KOPT-K1 (cell line): Measurements from ENCODE around the gene WNT5B.

Experiments used
- H3K27ac ChIP-seq: fragments of 200-600 bp; sonication (generic); 2 replicates; pipeline ENCODE4 v1.5.1; 2016; ENCODE audit warnings: antibody characterized with exemption, mild to moderate bottlenecking, low read depth, low read length; ENCODE audit not compliant: poor library complexity, severe bottlenecking
- H3K36me3 ChIP-seq: fragments of 200-600 bp; sonication (generic); 2 replicates; pipeline ENCODE4 v1.5.1; 2017; ENCODE audit warnings: antibody characterized with exemption, mild to moderate bottlenecking, low read length, moderate library complexity; ENCODE audit not compliant: insufficient read depth
- H3K9me3 ChIP-seq: fragments of 200-600 bp; sonication (generic); 2 replicates; pipeline ENCODE4 v1.5.1; 2017; ENCODE audit warnings: antibody characterized with exemption, low read length, mild to moderate bottlenecking; ENCODE audit not compliant: insufficient read depth, poor library complexity, severe bottlenecking

Gene WNT5B

DNA sequence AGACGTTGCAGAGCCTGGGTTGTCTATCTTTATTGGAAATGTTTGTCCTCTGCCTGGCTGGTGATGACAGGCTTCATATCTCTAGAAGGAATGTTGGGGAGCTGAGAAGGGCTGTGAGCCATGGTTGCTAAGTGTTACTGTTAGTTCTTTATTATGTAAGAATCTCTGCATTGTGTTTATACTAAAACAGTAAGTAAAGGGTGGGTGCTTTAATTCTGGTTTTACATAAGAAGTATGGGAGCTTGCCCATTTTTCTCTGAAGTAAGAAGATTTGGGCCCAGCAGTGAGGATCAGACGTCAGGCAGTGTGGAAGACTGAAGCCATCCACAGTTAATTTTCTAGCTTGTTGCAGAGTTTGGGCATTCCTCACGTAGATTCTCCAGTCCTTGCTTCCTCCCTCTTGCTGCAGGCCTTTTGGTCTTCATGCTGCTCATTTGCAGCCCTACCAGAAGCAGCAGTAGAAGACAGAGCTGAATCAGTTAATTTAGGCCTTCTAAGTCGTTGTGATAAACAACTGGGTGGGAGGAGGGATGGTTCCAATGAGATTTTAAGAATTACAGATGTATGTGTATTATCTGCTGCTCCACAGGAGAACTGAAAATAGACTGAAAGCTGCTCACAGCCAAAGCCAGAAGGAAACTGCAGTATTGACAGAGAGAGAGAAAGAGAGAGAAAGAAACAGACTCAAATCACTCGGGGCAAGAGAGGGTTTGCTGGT lies 21.4 kb downstream of the WNT5B start:
- no peaks in the 10 kb centered on the region for H3K36me3 ChIP-seq
- H3K9me3 ChIP-seq = no peaks in the 10 kb centered on the region
- no peak overlapping the region for H3K27ac ChIP-seq

DNA sequence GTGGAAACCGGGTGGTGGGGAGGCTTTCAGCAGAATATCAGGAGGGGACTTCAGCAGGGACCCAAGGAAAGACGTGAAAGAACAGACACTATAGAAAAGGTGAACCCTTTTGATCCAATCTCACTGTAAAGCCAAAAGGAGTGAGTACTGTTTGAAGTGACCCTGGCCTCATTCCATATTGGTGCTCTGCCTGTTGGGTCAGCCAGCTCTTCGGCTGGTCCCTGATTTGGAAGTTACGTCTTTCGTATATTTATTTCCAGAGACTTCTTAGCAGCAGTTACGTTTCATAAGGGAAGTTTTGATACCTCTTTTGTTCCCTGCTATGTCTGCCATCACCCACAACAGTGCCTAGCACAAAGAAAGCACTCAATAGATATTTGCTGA lies 21.9 kb downstream of the WNT5B start:
- no peaks in the 10 kb centered on the region for H3K36me3 ChIP-seq
- no peaks in the 10 kb centered on the region for H3K9me3 ChIP-seq
- H3K27ac ChIP-seq = no peak overlapping the region

DNA sequence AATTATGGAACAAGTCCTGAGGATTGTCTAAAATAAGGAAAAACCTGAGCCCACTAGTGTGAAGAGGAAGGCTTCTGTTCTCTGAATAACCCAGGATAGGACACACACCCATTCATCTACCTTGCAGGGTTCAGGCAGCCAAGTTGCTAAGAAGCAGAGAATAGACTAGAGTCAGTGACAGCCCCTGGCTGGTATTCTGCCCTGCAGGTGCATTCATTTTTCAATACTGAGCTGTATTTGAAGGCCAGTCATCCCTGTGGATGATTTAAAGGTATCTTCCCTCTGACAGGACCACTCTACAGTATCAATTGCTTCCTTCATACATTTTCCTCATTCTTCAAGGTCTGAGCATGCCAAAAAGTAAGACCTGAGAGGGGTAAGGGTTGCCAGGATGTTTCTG lies 22.9 kb downstream of the WNT5B start:
- Histone ChIP-seq H3K27ac (no peak overlapping the region), H3K36me3 (no peaks in the 10 kb centered on the region), H3K9me3 (no peaks in the 10 kb centered on the region)

DNA sequence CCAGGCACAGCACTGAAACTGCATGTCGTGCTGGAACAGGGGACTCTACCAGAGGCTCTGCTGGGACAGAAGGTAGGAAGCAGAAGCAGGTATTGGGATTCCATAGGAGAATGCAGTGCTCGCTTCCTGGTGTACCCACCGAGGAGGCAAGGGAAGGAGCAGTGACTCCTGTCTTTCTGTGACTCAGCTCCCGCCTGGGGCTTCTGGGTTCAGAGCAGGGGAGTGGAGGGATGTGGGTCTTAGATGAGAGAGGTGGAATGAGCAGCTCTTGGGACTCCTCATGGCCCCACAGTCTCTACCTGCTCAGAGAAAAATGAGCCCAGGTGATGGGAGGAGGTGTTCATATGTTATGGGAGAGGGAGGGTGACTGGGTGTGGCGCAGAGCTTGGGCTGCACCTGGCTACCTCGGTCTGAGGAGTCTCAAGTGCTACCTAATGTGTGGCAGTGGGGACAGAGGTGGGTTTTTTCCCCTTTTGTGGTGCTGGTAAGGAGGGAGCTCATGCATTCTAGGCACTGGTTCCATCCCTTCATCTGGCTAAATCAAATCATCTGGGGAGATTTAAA lies 26.3 kb downstream of the WNT5B start:
- Histone ChIP-seq H3K9me3 (no peaks in the 10 kb centered on the region), H3K36me3 (no peaks in the 10 kb centered on the region), H3K27ac (no peak overlapping the region)

DNA sequence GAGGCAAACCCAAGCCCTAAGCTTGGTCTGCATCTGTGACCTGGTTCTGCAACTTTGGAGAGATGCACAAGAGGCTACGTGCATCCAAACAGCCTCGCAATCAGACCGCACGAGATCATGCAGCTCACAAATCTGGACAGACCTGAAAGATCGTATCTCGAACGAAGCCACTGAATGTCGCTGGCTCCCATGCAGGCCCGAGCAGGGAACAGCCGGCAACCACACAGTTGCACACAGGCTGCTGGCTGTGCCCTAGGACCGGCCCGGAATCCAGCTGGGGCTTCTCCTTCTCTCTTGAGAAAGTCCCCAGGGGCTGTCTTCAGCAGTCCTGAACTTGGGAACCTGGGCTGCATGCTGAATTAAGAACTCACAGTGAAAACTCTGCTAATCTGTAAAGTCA lies 27.9 kb downstream of the WNT5B start:
- Histone ChIP-seq H3K9me3 (no peaks in the 10 kb centered on the region), H3K27ac (no peak overlapping the region), H3K36me3 (no peaks in the 10 kb centered on the region)

DNA sequence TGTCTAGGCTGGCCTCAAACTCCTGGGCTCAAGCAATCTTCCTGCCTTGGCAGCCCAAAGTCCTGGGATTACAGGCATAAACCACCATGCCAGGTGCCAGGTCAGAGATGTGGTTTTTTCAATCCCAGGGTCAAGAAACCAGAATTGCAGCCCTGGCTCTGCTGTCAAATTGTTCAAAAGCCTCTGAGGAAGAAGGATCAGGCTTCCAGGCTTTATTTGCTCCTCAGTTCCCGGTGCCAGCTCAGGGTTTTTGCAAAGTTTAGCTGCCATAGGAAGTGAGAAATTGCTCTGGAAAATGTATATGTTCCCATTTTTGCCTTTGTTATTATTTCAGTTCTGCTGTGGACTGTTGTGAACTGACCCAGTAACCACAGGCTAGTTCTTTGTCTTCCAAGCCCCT lies 28.7 kb downstream of the WNT5B start:
- Histone ChIP-seq H3K9me3 (no peaks in the 10 kb centered on the region), H3K36me3 (no peaks in the 10 kb centered on the region), H3K27ac (no peak overlapping the region)

DNA sequence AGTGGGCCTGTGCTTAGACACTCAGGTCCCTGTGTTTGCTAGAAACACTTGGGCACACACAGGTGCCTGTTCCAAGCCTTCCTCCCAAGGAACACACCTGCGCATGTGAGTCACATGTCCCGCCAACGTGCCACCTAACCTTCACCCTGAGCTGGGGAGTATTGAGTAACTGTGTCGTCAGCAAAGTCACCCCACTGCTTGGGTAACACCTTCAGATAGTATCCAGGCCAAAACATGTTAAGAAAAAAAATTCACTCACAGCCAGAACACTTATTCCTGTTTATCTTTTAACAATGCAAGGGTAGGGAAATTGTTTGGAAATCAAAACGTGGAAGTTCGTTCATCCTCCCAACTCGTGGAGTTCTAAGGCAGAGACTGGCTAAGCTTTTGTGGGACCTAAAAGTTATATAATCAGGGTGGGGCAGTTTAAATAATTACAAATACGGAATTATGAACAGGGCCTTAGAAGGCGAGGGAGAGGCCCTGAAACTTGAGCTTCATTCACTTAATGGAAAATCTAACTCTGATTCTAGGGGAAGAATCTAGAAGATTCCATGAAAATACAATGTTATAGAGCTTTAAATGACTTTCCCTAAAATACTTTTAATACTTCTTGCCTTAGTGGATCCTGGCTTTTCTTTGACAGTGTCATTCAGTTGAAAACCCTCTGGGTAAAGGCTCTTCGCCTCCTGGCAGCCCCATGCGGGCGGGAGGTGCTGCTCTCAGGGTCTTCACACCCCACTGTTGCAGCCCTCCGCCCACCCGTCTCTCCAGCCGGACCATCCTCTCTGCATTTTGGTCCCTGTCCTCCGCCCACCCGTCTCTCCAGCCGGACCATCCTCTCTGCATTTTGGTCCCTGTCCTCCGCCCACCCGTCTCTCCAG lies 31.5 kb downstream of the WNT5B start:
- Histone ChIP-seq H3K9me3 (no peaks in the 10 kb centered on the region), H3K36me3 (no peaks in the 10 kb centered on the region), H3K27ac (no peak overlapping the region)

DNA sequence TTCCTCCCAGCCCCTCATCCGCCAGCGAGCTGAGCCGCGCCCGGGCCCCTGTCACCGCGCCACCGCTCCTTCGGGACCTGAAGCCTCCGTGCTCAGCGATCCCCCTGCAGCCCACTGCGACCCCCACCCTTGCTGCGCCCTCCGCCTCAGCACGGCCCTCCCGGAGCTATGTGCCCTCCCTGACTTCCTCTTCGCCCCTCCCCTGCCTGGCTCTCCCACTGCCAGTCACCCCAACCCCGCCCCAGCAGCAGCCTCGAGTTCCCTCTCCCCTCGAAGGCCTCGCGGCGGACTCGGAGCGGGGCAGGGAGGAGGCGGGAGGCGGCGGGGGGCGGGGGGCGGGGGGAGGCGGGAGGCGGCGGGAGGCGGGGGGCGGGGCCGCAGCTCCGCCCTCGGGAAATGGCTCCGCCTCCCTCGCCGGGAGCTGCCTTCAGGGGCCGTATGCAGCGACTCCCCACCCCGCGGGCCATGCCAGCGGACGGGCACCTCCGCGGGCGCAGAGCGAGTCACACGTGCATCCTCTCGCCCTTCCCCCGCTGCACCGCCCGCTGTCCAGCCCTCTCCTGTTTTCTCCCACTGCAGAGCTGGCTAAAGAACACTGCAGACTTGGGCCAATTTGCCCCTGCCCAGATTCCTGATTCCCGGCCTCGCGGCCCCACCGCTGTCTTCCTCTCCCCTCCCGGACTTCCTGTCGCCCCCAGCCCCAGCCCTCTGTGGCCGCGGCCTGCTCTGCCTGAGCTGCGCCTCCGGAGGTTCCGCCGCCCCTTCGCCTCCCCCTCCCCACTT lies 32.7 kb downstream of the WNT5B start:
- Histone ChIP-seq H3K9me3 (no peaks in the 10 kb centered on the region), H3K27ac (peak overlapping the region; percentile 69), H3K36me3 (no peaks in the 10 kb centered on the region)

DNA sequence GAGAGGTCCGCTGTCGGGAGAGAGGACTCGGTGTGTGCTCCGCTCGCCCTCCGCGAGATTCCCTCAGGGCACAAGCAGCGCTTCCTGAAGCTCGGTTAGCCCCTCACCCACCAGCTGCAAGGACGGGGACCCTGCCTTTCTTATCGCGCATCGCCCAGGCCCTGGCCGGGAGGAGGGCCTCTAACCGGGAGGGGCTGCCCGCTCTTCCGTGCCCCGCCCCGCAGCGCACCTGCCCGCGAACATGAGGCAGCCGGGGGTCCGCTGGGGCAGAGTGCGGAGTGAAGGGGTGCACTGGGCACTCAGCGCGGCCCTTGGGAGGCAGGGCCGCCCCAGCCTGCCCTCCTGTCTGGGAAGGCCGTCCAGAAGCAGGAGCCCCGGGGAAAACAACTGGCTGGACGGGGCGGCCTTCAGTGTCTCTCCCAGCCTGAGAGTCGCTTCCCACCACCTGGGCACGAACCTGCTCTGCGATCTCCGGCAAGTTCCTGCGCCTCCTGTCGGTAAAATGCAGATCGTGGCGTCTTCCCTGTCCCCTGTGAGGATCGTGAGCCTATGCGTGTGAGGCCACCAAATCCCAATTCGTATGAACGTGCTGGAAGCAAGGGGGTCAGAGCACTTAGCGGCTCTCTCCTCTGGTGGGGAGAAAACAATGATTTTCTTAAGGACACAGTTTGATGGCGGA lies 33.9 kb downstream of the WNT5B start:
- no peak overlapping the region for H3K27ac ChIP-seq
- no peaks in the 10 kb centered on the region for H3K36me3 ChIP-seq
- no peaks in the 10 kb centered on the region for H3K9me3 ChIP-seq

DNA sequence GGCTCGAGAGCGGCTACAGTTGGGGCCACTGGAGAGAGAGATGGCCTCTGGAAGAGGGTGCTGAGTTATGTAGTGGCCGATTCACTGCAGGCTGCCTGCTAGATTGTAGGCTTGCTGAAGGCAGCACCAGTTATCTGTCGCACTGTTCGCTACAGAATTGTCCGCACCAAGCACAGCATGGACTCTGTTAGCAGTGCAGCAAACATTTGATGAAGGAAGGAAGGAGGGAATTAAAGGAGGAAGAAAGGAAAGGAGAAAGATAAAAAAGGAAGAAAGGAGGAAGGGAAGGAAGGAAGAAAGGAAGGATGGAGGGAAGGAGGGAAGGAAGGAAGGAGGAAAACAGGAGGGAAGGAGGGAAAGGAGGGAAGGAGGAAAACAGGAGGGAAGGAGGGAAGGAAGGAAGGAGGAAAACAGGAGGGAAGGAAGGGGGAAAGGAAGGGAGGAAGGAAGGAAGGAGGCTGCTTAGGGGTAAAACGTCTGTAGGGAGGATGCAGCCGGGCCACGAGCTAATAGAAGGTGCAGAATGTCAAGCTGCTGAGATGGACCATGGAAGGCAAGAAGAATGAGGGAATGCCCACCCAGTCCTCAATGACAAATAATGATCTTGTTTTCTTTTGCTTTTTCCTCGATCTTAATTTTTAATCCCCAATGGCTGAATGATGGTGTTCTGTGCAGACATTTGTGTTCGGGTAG lies 34.6 kb downstream of the WNT5B start:
- Histone ChIP-seq H3K27ac (no peak overlapping the region), H3K36me3 (no peaks in the 10 kb centered on the region), H3K9me3 (no peaks in the 10 kb centered on the region)

DNA sequence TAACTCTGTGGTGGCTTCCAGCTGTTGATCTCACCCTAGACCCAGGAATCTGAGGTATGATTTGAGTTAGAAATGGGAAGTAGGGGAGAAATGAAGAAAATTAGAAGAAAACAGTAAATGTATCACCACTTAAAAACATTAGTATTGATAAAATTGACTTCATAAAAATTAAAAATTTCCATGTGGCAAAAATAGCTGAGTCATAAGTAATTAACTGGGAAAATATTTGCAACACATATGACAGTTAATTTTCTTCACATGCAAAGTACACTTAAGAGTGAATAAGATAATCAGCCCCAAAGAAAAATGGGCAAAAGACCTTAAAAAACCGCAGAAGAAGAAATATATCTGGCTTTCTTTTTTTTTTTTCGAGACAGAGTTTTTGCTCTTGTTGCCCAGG lies 36.3 kb downstream of the WNT5B start:
- no peak overlapping the region for H3K27ac ChIP-seq
- no peaks in the 10 kb centered on the region for H3K9me3 ChIP-seq
- H3K36me3 ChIP-seq = no peaks in the 10 kb centered on the region

DNA sequence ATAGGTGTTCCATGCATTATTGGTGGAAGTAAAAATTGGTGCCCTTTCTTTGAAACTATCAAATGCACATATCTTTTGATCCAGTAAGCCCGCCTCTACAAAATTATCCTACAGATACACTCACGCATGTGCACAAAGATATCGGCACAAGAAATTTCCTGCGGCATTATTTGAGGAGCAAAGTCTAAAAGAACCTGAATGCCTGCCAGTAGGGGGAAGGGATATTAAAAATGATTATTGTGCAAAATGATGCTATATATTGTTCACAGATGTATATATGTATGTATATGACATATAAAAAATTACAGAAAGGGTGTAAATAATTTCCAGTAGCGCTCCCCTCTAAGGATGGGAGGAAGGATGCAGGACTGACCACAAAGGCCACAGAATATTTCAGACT lies 37.2 kb downstream of the WNT5B start:
- no peaks in the 10 kb centered on the region for H3K9me3 ChIP-seq
- H3K36me3 ChIP-seq = no peaks in the 10 kb centered on the region
- peak overlapping the region; percentile 68 for H3K27ac ChIP-seq

DNA sequence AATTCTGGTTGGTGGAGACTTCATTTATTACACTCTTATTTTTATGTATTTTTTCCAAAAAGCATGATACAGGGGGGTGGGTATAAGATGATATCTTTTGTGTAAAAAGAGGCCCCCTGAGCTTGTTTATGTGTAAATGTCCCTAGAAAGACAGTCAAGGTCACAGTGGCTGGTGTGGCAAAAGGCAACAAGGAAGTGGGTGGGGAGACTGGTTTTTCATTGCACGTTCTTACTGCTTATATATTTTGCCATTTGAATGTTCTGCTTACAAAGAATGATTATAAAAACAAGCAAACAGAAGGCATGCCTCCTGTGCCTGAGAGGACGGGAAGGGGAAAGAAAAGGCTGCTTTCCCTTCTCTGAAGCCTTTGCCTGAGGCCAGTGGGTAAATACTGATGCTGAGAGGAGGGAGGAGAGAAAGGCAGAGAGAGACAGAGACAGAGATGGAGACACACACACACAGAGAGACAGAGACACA lies 37.7 kb downstream of the WNT5B start:
- Histone ChIP-seq H3K9me3 (no peaks in the 10 kb centered on the region), H3K27ac (peak overlapping the region; percentile 68), H3K36me3 (no peaks in the 10 kb centered on the region)
